ENCODE data around the gene ADGRG6.

- TF ChIP-seq SP1 (IDR thresholded peaks at IDR 0.05), result no peak
- no peak for TF ChIP-seq SUZ12 (IDR thresholded peaks at IDR 0.05)
Measured at GRCh38 chr6:142413111-142413510, 111.3 kb downstream of the ADGRG6 start.

All from HEK293T (cell line).